Liver (tissue), 9 donors: ENCODE measurements around the gene DMRTA2. TPM values are rescaled to one million over a fixed set of nuclear protein-coding genes. Genes with fewer than 3 reads are reported as not detected.

Experiments
- DNase-seq: peaks from one replicate; pipeline ENCODE4 v3.0.0-alpha.2; 2017; ENCODE audit warnings: low spot score
- H3K27ac ChIP-seq, 2 donors: one replicate each; pipeline ENCODE4 v1.7.0; 2013; ENCODE audit warnings: inconsistent platforms in 2 of 2, low read length in 2 of 2, control low read depth in 1 of 2, low read depth in 1 of 2, mild to moderate bottlenecking in 1 of 2
- H3K27me3 ChIP-seq, 4 donors: one replicate each; pipeline versions ENCODE4 v1.6.1 to v1.7.0; 2013; ENCODE audit warnings: low read length in 3 of 4, inconsistent platforms in 1 of 4, mild to moderate bottlenecking in 1 of 4, moderate library complexity in 1 of 4; ENCODE audit not compliant: control insufficient read depth in 4 of 4, insufficient read depth in 4 of 4
- H3K36me3 ChIP-seq, 4 donors: one replicate each; pipeline versions ENCODE4 v1.6.1 to v1.7.0; 2013; ENCODE audit warnings: low read length in 3 of 4, mild to moderate bottlenecking in 3 of 4, low read depth in 1 of 4, moderate library complexity in 1 of 4; ENCODE audit not compliant: control insufficient read depth in 4 of 4, insufficient read depth in 3 of 4
- H3K4me1 ChIP-seq, 4 donors: one replicate each; pipeline versions ENCODE4 v1.6.1 to v1.7.0; 2013; ENCODE audit warnings: low read length in 3 of 4, mild to moderate bottlenecking in 3 of 4, moderate library complexity in 1 of 4; ENCODE audit not compliant: control insufficient read depth in 4 of 4, insufficient read depth in 4 of 4
- H3K4me3 ChIP-seq, 3 donors: one replicate each; pipeline versions ENCODE4 v1.6.1 to v1.7.0; 2013; ENCODE audit warnings: low read length in 3 of 3, control low read depth in 1 of 3, low read depth in 1 of 3, mild to moderate bottlenecking in 1 of 3
- H3K9ac ChIP-seq, 2 donors: one replicate each; pipeline ENCODE4 v1.7.0; 2013; ENCODE audit warnings: low read length in 2 of 2, mild to moderate bottlenecking in 2 of 2, moderate library complexity in 2 of 2, control low read depth in 1 of 2, low read depth in 1 of 2
- H3K9me3 ChIP-seq, 4 donors: one replicate each; pipeline versions ENCODE4 v1.6.1 to v1.7.0; 2013; ENCODE audit warnings: low read length in 3 of 4; ENCODE audit not compliant: control insufficient read depth in 4 of 4
- ATF3 ChIP-seq: IDR thresholded peaks from 2 replicates; pipeline ENCODE4 v1.6.1; 2016; ENCODE audit warnings: antibody characterized with exemption
- CTCF ChIP-seq: fragments of 150-350 bp; IDR thresholded peaks from 2 replicates; pipeline ENCODE4 v1.5.1; 2017; ENCODE audit warnings: improper control_type of control experiment, low read depth, low read length; ENCODE audit not compliant: missing input control
- EGR1 ChIP-seq, 2 donors: IDR thresholded peaks; 2 replicates each; pipeline ENCODE4 v1.6.1; 2016 to 2018; ENCODE audit warnings: antibody characterized with exemption in 2 of 2, low read depth in 2 of 2
- FOXA1 ChIP-seq: IDR thresholded peaks from 2 replicates; pipeline ENCODE4 v1.6.1; 2016; ENCODE audit warnings: antibody characterized with exemption
- GABPA ChIP-seq, 2 donors: IDR thresholded peaks in 1 of 2; conservative IDR thresholded peaks in 1 of 2; 2 replicates each; pipeline ENCODE4 v1.6.1; 2016; ENCODE audit warnings: antibody characterized with exemption in 2 of 2, mild to moderate bottlenecking in 1 of 2, moderate library complexity in 1 of 2
- HNF4A ChIP-seq, 2 donors: conservative IDR thresholded peaks; 2 replicates each; pipeline ENCODE4 v1.6.1; 2016; ENCODE audit warnings: antibody characterized with exemption in 2 of 2, mild to moderate bottlenecking in 2 of 2
- JUND ChIP-seq, 2 donors: IDR thresholded peaks; 2 replicates each; pipeline ENCODE4 v1.6.1; 2016; ENCODE audit warnings: antibody characterized with exemption in 2 of 2
- MAX ChIP-seq: IDR thresholded peaks from 2 replicates; pipeline ENCODE4 v1.6.1; 2016; ENCODE audit warnings: antibody characterized with exemption
- NR2F2 ChIP-seq: IDR thresholded peaks from 2 replicates; pipeline ENCODE4 v1.6.1; 2016; ENCODE audit warnings: antibody characterized with exemption
- RAD21 ChIP-seq, 2 donors: IDR thresholded peaks; 2 replicates each; pipeline ENCODE4 v1.6.1; 2016; ENCODE audit warnings: antibody characterized with exemption in 2 of 2, mild to moderate bottlenecking in 2 of 2
- RXRA ChIP-seq, 2 donors: IDR thresholded peaks; 2 replicates each; pipeline ENCODE4 v1.6.1; 2017 to 2018; ENCODE audit warnings: antibody characterized with exemption in 2 of 2, mild to moderate bottlenecking in 1 of 2
- SP1 ChIP-seq: IDR thresholded peaks from 2 replicates; pipeline ENCODE4 v1.6.1; 2018; ENCODE audit warnings: antibody characterized with exemption, mild to moderate bottlenecking
- TAF1 ChIP-seq: conservative IDR thresholded peaks from 2 replicates; pipeline ENCODE4 v1.6.1; 2016; ENCODE audit warnings: antibody characterized with exemption, mild to moderate bottlenecking
- YY1 ChIP-seq: IDR thresholded peaks from 2 replicates; pipeline ENCODE4 v1.6.1; 2016; ENCODE audit warnings: antibody characterized with exemption, mild to moderate bottlenecking
- ZBTB33 ChIP-seq: IDR thresholded peaks from 2 replicates; pipeline ENCODE4 v1.6.1; 2016; ENCODE audit warnings: antibody characterized with exemption
- WGBS: extraction: QIAGEN DNeasy Blood & Tissue Kit; methylation state at CpG from one replicate; pipeline ENCODE4 v1.1.7; 2013; 5-methylcytosine and 5-hydroxymethylcytosine counted together
- polyA plus RNA-seq, 2 donors: library from polyadenylated mRNA; stranded (reverse) in 1 of 2; unstranded in 1 of 2; fragments of 200-250 nt in 1 of 2; fragments of >200 nt in 1 of 2; fragmentation: Nextera tagmentation in 1 of 2; extraction: Ambion mirVana in 1 of 2; gene quantifications; one replicate each; pipeline versions ENCODE4 v1.2.1 to v1.2.3, GENCODE V29; 2013 to 2015
- total RNA-seq, 2 donors: library from RNA; depleted of rRNA; stranded (reverse); fragments of >200 nt; gene quantifications; one replicate each; pipeline ENCODE4 v1.2.3, GENCODE V29; 2014
- donor health status: healthy.
- donor health status: healthy.
- donor health status: healthy.
- donor health status: healthy.
- donor health status: healthy.

Gene DMRTA2
- total and polyA plus RNA-seq, 4 donors: not detected

- TF ChIP-seq ZBTB33 (no peak), YY1 (no peak), RXRA (IDR thresholded peaks at IDR 0.05) (no peak), ATF3 (no peak), RAD21 (IDR thresholded peaks at IDR 0.05) (no peak), JUND (IDR thresholded peaks at IDR 0.05) (no peak), HNF4A (conservative IDR thresholded peaks at IDR 0.05) (no peak), GABPA (IDR thresholded peaks at IDR 0.05 in 1 of 2, conservative IDR thresholded peaks at IDR 0.05 in 1 of 2) (no peak), FOXA1 (no peak), TAF1 (no peak), SP1 (no peak), EGR1 (IDR thresholded peaks at IDR 0.05; ENCODE audit: low read depth in 2 of 2) (no peak), MAX (no peak)
Observed at GRCh38 chr1:50452700-50453099, 29.5 kb upstream of the DMRTA2 start (continued).

- WGBS: 95% methylated on average over 4 of the region's 4 CpGs
- no peak for DNase-seq
- TF ChIP-seq FOXA1: no peak
- TF ChIP-seq RAD21 (IDR thresholded peaks at IDR 0.05): no peak
- no peak for TF ChIP-seq ZBTB33
- no peak for TF ChIP-seq NR2F2
- TF ChIP-seq CTCF: no peak
- H3K4me1 ChIP-seq: no peaks in the 10 kb centered on the region
- H3K27me3 ChIP-seq: no peaks in the 10 kb centered on the region
- no peak overlapping the region for H3K27ac ChIP-seq
- no peak overlapping the region for H3K9ac ChIP-seq
- peaks cover 0 to 7% (median 2%) of the 10 kb centered on the region in 4 donors for H3K36me3 ChIP-seq
- no peak overlapping the region for H3K4me3 ChIP-seq
- no peaks in the 10 kb centered on the region for H3K9me3 ChIP-seq
Observed at GRCh38 chr1:50450861-50451653, 27.8 kb upstream of the DMRTA2 start.
